ENCODE results near the gene TMEM116. TPM values are rescaled to one million over a fixed set of nuclear protein-coding genes. Genes with fewer than 3 reads are reported as not detected.
"Not testable (repeated sequence)": the region's sequence is repeated elsewhere in the genome, so short reads cannot be mapped to it uniquely, and the experiment has no call there.

The TMEM116 gene
- total RNA-seq, 3 donors from 2014 or later (not counting 1 experiment from before 2014, with no cell fraction given): 6.5 to 10.2 (median 10.1) TPM

GRCh38 chr12:112004041-112004440 is 8.9 kb downstream of the TMEM116 start:
- H3K27me3 Mint-ChIP-seq (ENCODE audit: low read depth in 2 of 2): no peaks in the 10 kb centered on the region
- H3K9me3 Mint-ChIP-seq: no peaks in the 10 kb centered on the region
- no peak for ATAC-seq
- no peak overlapping the region for H3K27ac ChIP-seq (ENCODE audit: low read length)
- peaks cover 12 to 22% of the 10 kb centered on the region in 2 donors for H3K4me1 Mint-ChIP-seq
- intact Hi-C loops (cut with micrococcal nuclease): no loop called here
- H3K4me1 ChIP-seq (ENCODE audit: control insufficient read depth, insufficient read depth, low read length): peaks cover 19% of the 10 kb centered on the region
- WGBS (ENCODE audit: insufficient coverage): 97% methylated on average over 3 of the region's 3 CpGs
- H3K36me3 Mint-ChIP-seq: no peaks in the 10 kb centered on the region
- H3K4me3 Mint-ChIP-seq: no peak overlapping the region
- H3K36me3 ChIP-seq (ENCODE audit: control insufficient read depth, insufficient read depth, low read length): no peaks in the 10 kb centered on the region
- TF ChIP-seq, protein P1, sequence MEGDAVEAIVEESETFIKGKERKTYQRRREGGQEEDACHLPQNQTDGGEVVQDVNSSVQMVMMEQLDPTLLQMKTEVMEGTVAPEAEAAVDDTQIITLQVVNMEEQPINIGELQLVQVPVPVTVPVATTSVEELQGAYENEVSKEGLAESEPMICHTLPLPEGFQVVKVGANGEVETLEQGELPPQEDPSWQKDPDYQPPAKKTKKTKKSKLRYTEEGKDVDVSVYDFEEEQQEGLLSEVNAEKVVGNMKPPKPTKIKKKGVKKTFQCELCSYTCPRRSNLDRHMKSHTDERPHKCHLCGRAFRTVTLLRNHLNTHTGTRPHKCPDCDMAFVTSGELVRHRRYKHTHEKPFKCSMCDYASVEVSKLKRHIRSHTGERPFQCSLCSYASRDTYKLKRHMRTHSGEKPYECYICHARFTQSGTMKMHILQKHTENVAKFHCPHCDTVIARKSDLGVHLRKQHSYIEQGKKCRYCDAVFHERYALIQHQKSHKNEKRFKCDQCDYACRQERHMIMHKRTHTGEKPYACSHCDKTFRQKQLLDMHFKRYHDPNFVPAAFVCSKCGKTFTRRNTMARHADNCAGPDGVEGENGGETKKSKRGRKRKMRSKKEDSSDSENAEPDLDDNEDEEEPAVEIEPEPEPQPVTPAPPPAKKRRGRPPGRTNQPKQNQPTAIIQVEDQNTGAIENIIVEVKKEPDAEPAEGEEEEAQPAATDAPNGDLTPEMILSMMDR (IDR thresholded peaks at IDR 0.05): no peak
- no peak overlapping the region for H3K4me3 ChIP-seq (ENCODE audit: low read length)
- no peak overlapping the region for H3K27ac Mint-ChIP-seq
- no peak for DNase-seq
- H3K9me3 ChIP-seq (ENCODE audit: control insufficient read depth, insufficient read depth, low read length): no peaks in the 10 kb centered on the region
- no peaks in the 10 kb centered on the region for H3K27me3 ChIP-seq (ENCODE audit: control insufficient read depth, insufficient read depth, low read length)

- ATAC-seq (no peak), DNase-seq (peak in 1 of 2 donors; percentile 32)
- H3K9me3 Mint-ChIP-seq: no peaks in the 10 kb centered on the region
- no peaks in the 10 kb centered on the region for H3K27me3 Mint-ChIP-seq (ENCODE audit: low read depth in 2 of 2)
- no peaks in the 10 kb centered on the region for H3K36me3 Mint-ChIP-seq
- intact Hi-C loops (cut with micrococcal nuclease): no loop called here
- H3K4me1 ChIP-seq (ENCODE audit: control insufficient read depth, insufficient read depth, low read length): peaks cover 19% of the 10 kb centered on the region
- H3K27me3 ChIP-seq (ENCODE audit: control insufficient read depth, insufficient read depth, low read length): no peaks in the 10 kb centered on the region
- H3K36me3 ChIP-seq (ENCODE audit: control insufficient read depth, insufficient read depth, low read length): no peaks in the 10 kb centered on the region
- H3K9me3 ChIP-seq (ENCODE audit: control insufficient read depth, insufficient read depth, low read length): no peaks in the 10 kb centered on the region
- no peak overlapping the region for H3K4me3 ChIP-seq (ENCODE audit: low read length)
- peak overlapping the region; percentile 42 for H3K4me3 Mint-ChIP-seq
- H3K4me1 Mint-ChIP-seq: peaks cover 12 to 25% of the 10 kb centered on the region in 2 donors
- peak overlapping the region; percentile 27 for H3K27ac ChIP-seq (ENCODE audit: low read length)
- TF ChIP-seq, protein P1 (IDR thresholded peaks at IDR 0.05): no peak
- H3K27ac Mint-ChIP-seq: peak overlapping the region; percentile 83 to 84
Measured at GRCh38 chr12:112001576-112001975, 11.4 kb downstream of the TMEM116 start.

GRCh38 chr12:112000820-112001219 is 12.1 kb downstream of the TMEM116 start:
- Mint-ChIP-seq H3K4me1 (peaks cover 12 to 33% of the 10 kb centered on the region in 2 donors), H3K27me3 (ENCODE audit: low read depth in 2 of 2) (no peaks in the 10 kb centered on the region), H3K4me3 (no peak overlapping the region), H3K27ac (peak overlapping the region; percentile 39 to 83), H3K36me3 (no peaks in the 10 kb centered on the region), H3K9me3 (no peaks in the 10 kb centered on the region)
- Histone ChIP-seq H3K4me1 (ENCODE audit: control insufficient read depth, insufficient read depth, low read length) (peaks cover 20% of the 10 kb centered on the region), H3K36me3 (ENCODE audit: control insufficient read depth, insufficient read depth, low read length) (no peaks in the 10 kb centered on the region), H3K4me3 (ENCODE audit: low read length) (no peak overlapping the region), H3K9me3 (ENCODE audit: control insufficient read depth, insufficient read depth, low read length) (no peaks in the 10 kb centered on the region), H3K27me3 (ENCODE audit: control insufficient read depth, insufficient read depth, low read length) (no peaks in the 10 kb centered on the region), H3K27ac (ENCODE audit: low read length) (peak overlapping the region; percentile 27)
- intact Hi-C loops (cut with micrococcal nuclease): no loop called here
- ATAC-seq (no peak), DNase-seq (peak in 1 of 2 donors; percentile 50)
- WGBS (ENCODE audit: insufficient coverage): 91% methylated on average over 5 of the region's 8 CpGs
- TF ChIP-seq, protein P1 (IDR thresholded peaks at IDR 0.05): no peak

- H3K4me3 Mint-ChIP-seq; H3K27me3 ChIP-seq (ENCODE audit: control insufficient read depth, insufficient read depth, low read length); H3K9me3 Mint-ChIP-seq; H3K27ac ChIP-seq (ENCODE audit: low read length); H3K36me3 Mint-ChIP-seq; H3K27me3 Mint-ChIP-seq (ENCODE audit: low read depth in 2 of 2); H3K4me3 ChIP-seq (ENCODE audit: low read length); ATAC-seq; DNase-seq; H3K27ac Mint-ChIP-seq; H3K36me3 ChIP-seq (ENCODE audit: control insufficient read depth, insufficient read depth, low read length); H3K9me3 ChIP-seq (ENCODE audit: control insufficient read depth, insufficient read depth, low read length): not testable (repeated sequence)
- intact Hi-C loops (cut with micrococcal nuclease): loop anchor here (5.0 kb wide), 1 partner anchor 52 kb away; no protein-coding TSS in a partner anchor
- H3K4me1 Mint-ChIP-seq: peaks cover 26 to 47% of the 10 kb centered on the region in 2 donors
- 96% methylated on average over 9 of the region's 9 CpGs for WGBS (ENCODE audit: insufficient coverage)
- peaks cover 32% of the 10 kb centered on the region for H3K4me1 ChIP-seq (ENCODE audit: control insufficient read depth, insufficient read depth, low read length)
Measured at GRCh38 chr12:111999129-111999528, 13.8 kb downstream of the TMEM116 start.
